Endothelial cell of umbilical vein (primary cell): ENCODE measurements around the gene TRPM1.

Source experiments
- FOS ChIP-seq: IDR thresholded peaks from 2 replicates; pipeline ENCODE4 v1.6.1; 2011; ENCODE audit warnings: mild to moderate bottlenecking, low read length, moderate library complexity, borderline replicate concordance; ENCODE audit not compliant: insufficient read depth
- POLR2A ChIP-seq: IDR thresholded peaks from 2 replicates; pipeline ENCODE4 v1.6.1; 2012; ENCODE audit warnings: low read depth, mild to moderate bottlenecking, control low read depth, low read length

GRCh38 chr15:31149088-31149505 is 47.6 kb upstream of the TRPM1 start:
- no peak for TF ChIP-seq POLR2A
- TF ChIP-seq FOS: no peak
